SIG-M5 treated with dmso at 0.1 percent for 504 hours (cell line): Measurements from ENCODE around the gene EGLN3.
A peak's percentile ranks its signal among the peaks of the same experiment; 100 is the strongest.
"Not testable (repeated sequence)": the region's sequence is repeated elsewhere in the genome, so short reads cannot be mapped to it uniquely, and the experiment has no call there.

ENCODE experiments used
- DNase-seq: peaks from one replicate; lab custom pipeline; 2025; ENCODE audit not compliant: unreplicated experiment; lab: John Stamatoyannopoulos, UW

The EGLN3 gene

GRCh38 chr14:33950320-33951182 lies at the start of gene EGLN3:
Gene EGLN3 (minus strand): TSS chr14:33951074. CDS start chr14:33950752, 322 bp downstream.
- DNase-seq, result peak; percentile 59

GRCh38 chr14:34000396-34000795 lies 49.5 kb upstream of the EGLN3 start:
- DNase-seq, result no peak

GRCh38 chr14:33999771-34000291 lies 49.0 kb upstream of the EGLN3 start:
- DNase-seq, result peak; percentile 82

- DNase-seq, result peak; percentile 32
Measured at GRCh38 chr14:33997611-33998010, 46.7 kb upstream of the EGLN3 start.

- DNase-seq, result no peak
Measured at GRCh38 chr14:33996462-33996861, 45.6 kb upstream of the EGLN3 start.

GRCh38 chr14:33993246-33993645 lies 42.4 kb upstream of the EGLN3 start:
- DNase-seq, result no peak

GRCh38 chr14:33992274-33993007 lies 41.6 kb upstream of the EGLN3 start:
- no peak for DNase-seq

GRCh38 chr14:33990790-33991189 lies 39.9 kb upstream of the EGLN3 start:
- DNase-seq, result no peak

GRCh38 chr14:33987565-33988080 lies 36.7 kb upstream of the EGLN3 start:
- DNase-seq, result no peak

GRCh38 chr14:33986804-33987203 lies 35.9 kb upstream of the EGLN3 start:
- peak; percentile 58 for DNase-seq

GRCh38 chr14:33985242-33985641 lies 34.4 kb upstream of the EGLN3 start:
- DNase-seq, result peak; percentile 9

- DNase-seq, result no peak
Measured at GRCh38 chr14:33979613-33980276, 28.9 kb upstream of the EGLN3 start.

- no peak for DNase-seq
Measured at GRCh38 chr14:33978892-33979612, 28.2 kb upstream of the EGLN3 start.

- DNase-seq, result peak; percentile 3
Measured at GRCh38 chr14:33972583-33973081, 21.8 kb upstream of the EGLN3 start.

- DNase-seq, result not testable (repeated sequence)
Measured at GRCh38 chr14:33969846-33970245, 19.0 kb upstream of the EGLN3 start.

GRCh38 chr14:33968722-33969121 lies 17.8 kb upstream of the EGLN3 start:
- DNase-seq, result no peak

GRCh38 chr14:33967138-33967537 lies 16.3 kb upstream of the EGLN3 start:
- DNase-seq, result no peak

- no peak for DNase-seq
Measured at GRCh38 chr14:33966276-33966675, 15.4 kb upstream of the EGLN3 start.

- no peak for DNase-seq
Measured at GRCh38 chr14:33964599-33965317, 13.9 kb upstream of the EGLN3 start.

GRCh38 chr14:33963892-33964291 lies 13.0 kb upstream of the EGLN3 start:
- DNase-seq, result no peak
